NCI-H2196 treated with DMSO at 0.1 percent for 48 hours (cell line): Measurements from ENCODE around the gene MGAT5.

Experiments
- DNase-seq: peaks from one replicate; lab custom pipeline; 2025; ENCODE audit not compliant: unreplicated experiment; lab: John Stamatoyannopoulos, UW

MGAT5 gene

DNA sequence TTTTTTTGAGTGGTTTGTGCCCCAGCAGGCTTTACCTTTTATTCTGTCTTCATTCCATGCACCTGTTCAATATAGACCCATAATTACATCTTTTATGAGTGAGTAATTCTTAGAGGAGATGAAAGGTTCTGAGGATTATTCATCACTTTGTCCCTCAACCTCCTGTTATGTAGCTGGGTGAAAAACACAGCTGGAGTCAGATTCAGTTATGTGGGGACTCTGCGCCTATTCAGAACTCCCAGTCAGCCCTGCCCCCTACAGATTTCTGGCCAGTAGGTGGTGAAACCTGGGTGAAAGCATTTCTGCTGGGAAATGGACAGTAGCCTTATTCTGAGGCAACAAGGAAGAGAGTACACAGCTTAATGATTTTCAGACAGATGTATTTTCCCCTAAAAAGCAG is 107.8 kb downstream of the MGAT5 start:
- no peak for DNase-seq

DNA sequence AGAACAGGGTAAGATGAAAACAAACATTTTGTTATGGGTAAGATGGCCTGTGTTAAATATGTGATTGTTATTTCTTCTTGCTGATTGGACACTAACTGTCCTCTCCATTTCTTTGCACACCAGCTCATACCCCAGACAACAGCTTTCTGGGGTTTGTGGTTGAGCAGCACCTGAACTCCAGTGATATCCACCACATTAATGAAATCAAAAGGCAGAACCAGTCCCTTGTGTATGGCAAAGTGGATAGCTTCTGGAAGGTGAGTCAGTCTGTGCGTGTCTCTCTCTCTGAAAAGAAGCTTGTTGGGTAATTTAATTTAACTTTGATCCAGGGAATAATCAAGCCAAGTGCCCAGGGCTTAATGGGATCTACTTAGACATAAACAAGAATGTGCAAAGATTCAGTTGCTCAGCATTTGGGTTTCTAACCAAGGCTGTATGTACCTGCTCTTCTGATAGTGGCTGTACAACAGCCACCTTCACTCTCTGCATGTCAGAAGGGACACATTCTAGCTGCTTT is 108.3 kb downstream of the MGAT5 start:
- DNase-seq = no peak

DNA sequence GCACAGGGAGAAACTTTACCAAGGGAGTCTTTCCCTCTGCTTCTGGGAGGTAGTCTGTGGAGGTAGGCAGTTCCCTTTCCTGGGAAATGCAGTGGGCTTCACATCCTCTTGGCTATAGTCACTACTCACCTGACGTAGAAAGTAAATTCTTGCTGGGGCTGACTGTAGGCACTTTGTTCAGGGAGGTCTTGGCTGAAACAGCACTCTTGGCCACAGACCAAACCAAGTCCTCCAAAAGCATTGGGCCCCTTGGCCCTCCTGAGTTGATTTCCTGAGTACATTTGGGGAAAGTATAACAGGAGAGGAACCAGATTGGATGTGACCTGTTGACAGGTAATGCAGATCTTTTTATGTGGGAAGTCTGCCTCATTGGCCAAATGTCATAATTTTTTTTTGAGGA is 108.9 kb downstream of the MGAT5 start:
- DNase-seq = no peak

DNA sequence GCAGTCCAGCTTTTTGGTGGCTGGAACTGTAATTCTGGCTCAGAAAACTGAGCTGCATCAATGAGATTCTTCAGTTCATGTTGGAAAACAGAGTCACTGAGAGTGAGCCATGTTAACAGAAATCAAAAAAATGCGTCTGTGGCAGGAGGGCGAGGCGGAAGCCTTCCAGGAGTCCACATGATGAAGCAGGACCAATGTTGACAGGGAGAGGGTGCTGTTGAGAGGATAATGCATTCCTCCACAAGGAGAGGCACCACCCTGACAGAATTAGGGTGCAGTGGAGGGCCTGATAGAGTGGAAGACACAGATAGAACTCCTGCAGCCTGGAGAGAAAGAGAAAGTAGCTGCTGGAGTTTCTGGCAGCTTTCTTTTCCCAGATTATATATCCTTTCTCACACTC is 111.5 kb downstream of the MGAT5 start:
- DNase-seq = no peak

DNA sequence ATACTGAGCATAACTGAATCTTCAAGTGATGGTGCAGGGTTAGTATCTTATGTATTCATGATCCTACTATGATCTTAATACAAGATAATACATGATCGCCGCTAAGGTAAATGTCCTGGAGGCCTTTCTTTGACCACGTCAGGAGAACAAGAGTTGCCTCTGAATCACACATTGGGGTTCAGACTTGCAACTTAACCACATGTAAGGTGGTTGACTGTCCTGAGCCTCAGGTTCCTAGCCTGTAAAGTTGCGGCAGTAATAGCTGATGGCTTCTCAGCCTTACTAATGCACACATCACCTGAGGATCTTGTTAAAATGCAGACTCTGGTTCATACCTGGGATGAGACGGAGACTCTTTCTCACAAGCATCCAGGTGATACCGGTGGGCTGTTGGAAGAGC is 112.5 kb downstream of the MGAT5 start:
- no peak for DNase-seq

DNA sequence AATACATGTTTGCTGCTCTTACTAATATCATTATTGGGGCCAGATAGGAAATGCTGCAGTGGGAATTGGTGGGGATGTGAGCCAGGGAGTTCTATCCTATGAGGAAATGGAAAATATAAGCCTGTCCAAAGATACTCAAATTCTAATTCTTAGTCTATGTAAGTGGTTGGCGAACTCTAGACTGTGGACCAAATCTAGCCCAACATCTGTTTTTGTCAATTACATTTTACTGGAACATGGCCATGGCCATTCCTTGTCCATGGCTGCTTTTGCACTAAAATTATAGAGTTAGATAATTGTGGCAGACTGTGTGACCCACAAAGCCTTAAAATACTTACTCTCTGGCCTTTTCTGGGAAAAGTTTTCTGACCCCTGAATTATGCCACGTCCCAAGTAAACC is 113.3 kb downstream of the MGAT5 start:
- DNase-seq = no peak

DNA sequence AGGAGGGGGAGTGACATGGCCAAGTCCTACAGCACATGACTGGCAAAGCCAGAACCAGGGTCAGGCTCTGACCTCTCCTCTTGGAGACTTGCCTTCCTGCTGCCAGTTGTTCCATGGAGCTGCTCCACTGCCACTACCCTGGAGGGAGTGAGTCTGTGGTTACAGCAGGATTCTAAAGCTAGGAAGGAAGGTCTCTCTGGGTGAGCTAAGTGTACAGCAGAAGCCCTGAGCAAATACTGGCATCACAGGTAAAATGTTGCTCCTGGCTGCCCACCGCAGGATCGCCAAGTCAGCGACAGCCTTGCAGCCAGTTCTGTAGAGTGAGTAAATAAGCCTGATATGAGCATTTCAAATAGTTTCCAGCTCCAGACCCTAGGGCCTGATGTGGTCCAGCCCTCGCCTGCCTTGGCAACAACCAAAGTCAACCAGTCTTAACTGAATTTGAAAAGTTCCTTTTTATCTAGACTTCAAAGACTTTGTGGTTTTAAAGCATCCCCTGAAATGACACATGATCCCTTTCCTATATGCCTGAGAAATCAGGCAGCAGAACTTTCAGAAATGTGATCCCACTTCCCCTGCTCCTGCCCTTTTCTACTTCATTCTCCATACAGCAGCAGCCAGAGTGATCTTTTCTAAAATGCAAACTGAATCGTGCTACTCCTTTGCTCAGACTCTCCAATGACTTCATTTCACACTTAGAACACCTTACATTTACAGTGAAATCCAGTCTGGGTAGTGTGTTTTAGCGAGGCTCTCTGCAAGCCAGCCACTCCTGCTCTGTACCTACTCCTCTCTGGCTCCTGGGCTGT is 114.3 kb downstream of the MGAT5 start:
- DNase-seq = peak; percentile 40

DNA sequence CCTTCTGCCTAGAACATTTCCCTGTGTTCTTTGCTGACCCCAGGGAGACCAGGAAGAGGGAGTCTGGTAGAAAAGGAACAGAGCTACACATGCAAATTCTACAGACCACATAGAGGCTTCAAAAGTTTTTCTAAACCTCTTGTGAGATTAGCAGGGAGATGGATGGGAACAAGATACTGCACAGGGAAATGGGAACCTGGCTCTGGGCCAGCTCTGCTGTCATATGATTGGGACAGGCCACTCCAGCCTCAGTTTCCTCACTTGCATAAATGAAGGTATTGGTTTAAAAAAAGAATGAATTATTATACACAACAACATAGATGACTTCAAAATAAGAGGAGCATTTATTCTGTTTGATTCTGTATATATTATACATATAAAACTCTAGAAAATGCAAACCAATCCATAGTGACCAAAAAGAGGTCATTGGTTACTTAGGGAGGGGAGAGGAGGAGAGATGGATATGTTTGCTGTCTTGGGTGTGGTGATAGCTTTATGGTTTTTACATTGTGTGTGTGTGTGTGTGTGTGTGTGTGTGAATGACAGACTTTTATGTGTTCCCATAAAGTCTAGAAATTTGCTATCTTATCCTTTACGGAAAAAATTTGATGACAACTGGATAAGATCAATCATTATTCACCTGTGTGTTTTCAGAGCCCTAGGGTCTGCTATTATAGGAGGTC is 115.5 kb downstream of the MGAT5 start:
- no peak for DNase-seq

DNA sequence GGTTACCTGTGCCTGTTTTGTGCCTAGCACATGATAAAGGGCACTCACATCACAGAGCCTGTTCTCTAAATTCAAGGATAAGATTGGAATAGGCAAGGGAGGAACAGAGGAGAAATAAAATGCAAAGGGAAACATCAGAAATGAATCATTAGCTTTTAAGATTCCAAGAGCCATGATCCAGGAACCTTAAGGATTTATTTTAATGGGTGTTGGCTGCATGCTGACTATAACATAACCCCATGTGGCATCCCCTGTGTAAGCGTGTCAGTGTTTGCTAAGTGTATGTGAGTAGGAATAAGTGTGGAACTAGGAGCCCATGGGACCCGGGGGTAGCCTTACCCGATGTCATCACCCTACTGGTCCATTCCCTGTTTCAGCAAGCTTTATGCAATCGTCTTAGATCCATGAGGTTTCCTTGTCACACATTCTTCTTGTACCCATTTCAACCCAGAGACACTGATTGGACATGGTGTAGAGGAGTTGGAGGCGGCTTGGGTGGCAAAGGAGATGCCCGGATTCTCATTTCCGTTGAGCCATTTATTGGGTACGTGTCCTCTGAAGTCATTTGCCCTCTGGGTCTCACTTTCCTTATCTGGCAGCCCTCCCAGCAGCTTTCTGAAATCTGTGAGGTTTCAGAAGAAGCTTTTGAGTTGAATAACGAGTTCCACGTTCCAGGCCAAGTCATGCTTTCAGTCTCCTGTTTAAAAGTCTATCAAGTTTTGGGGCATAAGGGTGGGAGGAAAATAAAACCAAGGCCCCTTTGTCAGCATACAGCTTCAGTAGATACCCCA is 117.0 kb downstream of the MGAT5 start:
- no peak for DNase-seq

DNA sequence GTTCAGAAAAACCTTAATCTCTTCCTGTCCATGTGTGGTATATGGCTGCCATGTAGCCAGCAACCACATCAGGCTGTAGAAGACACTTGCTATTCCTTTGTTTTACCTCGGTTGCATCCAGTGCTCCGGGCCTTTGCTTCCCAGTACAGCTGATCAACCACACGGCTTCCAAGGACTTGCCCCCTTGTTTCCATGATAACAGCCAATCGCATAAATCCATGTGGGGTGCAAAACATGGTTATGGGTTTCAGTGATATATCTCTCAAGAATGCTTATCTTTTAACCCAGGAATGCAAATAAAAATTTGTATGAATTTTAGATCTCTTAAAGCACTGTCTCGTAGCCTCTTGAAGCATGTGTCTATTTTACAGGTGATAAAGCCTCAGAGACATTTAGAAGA is 118.3 kb downstream of the MGAT5 start:
- DNase-seq = no peak

DNA sequence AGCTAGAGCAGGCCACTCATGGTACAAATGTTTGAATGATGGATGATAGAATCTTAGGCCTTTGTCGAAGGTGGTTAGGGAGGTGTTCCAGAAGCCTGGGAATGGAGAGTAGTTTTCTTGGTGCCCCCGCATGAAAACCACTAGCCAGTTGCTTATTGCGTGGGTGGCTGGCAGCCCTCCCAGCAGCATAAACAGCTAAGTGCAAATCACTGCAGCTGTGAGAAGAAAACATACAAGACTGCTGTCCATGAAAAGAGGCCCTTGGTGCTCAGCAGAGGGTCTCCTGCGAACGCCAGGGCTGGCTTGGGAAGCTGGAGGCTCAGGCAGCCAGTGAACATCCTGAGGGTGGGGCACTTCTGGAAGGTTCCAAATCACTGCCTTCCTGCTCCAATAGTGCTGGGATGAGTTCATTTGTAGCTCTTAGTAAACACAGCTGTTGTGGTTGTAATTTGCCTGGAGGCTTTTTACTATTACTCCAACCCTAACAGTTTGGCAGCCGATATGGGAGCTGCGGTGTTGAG is 118.8 kb downstream of the MGAT5 start:
- peak; percentile 20 for DNase-seq

DNA sequence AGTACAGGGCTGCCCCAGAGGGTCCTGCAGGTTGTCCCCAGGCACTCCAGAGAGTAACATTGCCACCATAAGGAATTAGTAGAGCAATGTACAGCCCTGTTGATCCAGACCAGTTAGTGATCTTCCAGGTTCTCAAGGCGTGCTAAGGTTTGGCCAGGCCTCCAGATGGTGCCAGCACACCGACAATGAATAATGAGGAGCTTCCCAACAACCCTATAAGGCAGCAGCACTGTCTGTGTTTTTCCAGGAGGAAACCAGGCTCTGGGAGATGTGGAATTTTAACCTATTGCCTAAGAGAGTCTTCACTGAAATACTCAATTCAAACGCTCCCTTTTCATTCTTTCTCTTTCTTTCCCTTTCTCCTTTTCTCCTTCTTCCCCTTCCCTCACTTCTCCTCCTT is 122.1 kb downstream of the MGAT5 start:
- DNase-seq = no peak

DNA sequence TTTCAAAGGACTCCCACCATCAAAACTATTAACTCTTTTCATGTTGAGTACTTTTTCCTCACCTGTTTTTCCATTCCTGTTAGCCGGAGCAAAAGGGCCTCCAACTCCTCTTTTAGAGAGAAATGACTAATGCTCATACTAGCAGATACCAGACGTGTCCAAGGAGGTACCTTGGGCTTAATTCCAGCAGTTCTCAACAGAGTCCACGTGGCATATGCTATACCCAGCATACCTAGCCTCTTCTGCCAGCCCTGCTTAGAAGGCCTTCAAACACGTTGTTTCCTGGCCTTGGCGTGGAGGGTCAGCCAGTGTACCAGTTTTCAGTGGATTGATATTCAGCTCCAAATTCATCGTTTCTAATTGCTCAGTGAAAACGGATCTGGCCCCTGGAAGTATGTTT is 123.9 kb downstream of the MGAT5 start:
- DNase-seq = no peak

DNA sequence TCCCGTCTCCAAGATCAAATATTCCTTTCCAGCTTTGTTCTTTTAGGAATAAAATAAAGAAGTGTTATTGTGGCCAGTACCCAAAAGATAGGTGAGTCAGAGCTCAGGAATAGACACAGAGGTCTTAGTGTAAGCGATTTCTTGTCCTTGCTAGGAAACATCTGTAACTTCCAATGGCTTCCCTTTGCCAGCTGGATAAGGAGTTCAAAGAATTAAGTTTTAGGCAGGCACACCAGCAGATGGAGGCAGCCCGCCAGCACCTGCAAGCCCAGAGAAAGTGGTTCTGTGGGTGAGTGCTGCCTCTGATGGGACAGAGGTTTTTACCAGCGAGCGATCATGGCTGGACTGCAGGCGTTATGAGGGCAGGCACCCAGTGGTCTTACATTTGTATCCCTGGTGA is 125.4 kb downstream of the MGAT5 start:
- DNase-seq = no peak

DNA sequence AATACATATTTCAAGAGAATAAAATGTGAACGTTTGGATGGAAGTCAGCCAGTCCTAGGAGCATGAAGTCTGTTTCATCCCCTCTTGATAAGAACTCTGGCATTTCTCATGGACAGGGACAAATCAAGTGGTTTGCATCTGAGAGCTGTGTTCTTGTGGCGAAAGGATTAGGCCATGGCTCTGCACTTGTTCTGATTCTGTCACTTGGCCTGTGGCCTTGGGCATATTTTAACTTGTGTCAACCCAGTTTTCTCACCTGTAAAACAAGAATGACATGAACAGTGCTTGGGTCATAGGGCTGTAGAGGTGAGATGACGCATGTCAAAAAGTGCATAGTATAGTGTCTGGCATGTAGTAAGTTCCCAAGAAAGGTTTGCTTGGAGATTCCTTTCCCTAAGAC is 125.8 kb downstream of the MGAT5 start:
- no peak for DNase-seq

DNA sequence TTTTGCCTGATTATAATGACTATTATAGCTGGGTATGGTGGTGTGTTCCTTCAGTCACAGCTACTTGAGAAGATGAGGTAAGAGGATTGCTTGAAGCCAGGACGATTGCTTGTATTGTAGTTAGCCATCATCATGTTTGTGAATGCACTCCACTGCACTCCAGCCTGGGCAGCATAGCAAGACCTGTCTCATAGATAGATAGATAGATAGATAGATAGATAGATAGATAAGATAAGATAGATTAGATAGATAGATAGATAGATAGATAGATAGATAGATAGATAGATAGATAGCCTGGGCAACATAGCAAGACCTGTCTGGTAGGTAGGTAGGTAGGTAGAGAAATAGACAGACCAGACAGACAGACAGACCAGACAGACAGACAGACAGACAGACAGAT is 127.3 kb downstream of the MGAT5 start:
- DNase-seq = no peak

DNA sequence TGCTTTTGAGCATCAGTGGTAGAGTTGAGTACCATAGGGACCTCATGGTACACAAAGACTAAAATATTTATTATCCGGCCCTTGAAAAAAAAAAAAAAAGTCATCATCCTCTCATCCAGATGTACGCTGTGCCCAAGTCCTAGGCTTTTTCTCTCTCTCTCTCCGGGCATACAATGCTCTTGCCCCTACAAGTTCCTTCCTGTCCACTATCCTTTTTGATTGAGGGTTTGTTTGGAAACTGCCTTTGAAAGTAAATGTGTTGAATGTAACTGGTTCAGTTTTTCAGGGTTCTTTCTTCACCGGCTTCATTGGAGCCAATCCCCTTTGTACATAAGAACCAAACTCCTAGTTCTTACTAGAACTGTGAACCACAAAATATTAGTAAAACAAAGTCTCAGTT is 130.3 kb downstream of the MGAT5 start:
- no peak for DNase-seq

DNA sequence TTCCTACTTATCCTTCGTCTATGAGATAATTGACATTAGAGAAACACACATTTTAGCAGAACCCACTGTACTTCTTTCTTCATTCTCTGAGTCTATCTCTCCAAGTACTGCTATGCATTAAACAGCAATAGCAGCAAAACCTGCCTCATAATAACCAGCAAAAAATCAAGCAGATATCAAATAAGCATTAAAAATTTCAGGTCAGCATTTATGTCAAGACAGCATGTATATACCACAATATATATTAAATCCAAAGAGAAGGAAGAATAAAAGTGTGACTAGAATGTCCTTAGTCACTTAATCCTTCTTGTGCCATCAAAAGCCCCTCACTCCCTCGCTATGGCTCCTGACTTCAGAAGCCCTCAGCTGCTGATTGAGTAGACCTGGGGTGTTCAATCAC is 131.3 kb downstream of the MGAT5 start:
- DNase-seq = no peak

DNA sequence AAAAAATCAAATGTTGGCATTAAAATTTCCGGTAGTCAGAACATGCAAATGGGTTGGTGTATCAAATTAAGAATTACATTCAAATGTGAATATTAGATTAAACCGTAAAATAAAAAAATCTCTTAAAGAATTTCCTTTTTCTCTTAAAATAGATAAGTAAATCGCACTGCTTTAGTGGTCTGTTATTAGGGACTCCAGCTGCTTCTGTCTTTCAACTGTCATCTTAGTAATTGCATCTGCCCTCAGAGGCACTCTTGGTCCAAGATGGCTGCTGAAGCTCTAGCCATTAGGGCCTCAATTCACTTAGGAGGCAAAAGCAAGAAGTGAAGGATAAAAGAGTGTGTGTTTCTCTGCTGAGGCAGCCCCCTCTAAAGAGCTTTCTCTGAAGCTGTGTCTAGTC is 132.4 kb downstream of the MGAT5 start:
- DNase-seq = no peak

DNA sequence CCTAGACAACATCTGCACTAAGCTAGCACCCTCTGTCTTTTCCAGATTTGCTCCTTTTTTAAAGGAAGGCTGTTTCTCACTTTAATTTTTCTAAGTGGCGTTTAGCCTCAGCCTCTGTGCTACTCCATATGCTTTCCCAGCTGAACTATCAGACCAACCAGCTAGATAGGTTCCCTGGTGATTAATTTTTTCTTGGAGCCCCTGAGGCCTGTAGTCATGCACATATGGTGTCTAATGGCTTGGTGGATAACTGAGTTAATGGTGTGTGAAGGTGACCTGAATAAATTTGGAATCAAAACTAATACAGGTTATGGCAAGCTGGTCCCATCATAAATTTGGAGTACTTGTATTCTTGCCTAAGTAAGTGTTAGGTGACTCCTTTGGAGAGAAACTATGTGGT is 135.5 kb downstream of the MGAT5 start:
- no peak for DNase-seq

DNA sequence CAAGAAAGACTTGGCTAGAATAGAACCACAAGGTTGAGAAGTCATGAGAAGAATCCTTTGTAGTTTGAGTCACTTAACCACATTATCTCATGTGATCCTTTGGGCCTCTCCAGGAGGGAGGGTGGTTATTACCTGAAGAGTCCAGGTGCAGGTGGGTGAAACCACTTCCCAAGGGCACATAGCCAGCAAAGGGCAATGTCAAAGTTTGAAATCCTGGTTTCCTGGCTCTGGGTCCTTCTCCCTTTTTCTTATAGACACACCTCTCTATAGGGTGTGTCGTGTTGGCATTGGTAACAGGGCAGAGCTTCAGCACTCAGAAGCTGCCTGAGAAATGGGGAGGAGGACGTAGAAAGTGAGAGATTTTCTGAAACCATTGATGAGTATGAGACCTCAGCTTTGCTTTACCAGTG is 137.9 kb downstream of the MGAT5 start:
- peak; percentile 44 for DNase-seq
